Measurements from ENCODE around the gene PYGM.

- TF ChIP-seq CTCF (conservative IDR thresholded peaks at IDR 0.05) = no peak
- TF ChIP-seq EZH2 (IDR thresholded peaks at IDR 0.05; ENCODE audit: low read depth) = no peak
Measured at GRCh38 chr11:64741375-64742086, 18.2 kb downstream of the PYGM start.
